ENCODE results near the gene CA14. TPM values are rescaled to one million over a fixed set of nuclear protein-coding genes. Genes with fewer than 3 reads are reported as not detected.
"Not testable (repeated sequence)": the region's sequence is repeated elsewhere in the genome, so short reads cannot be mapped to it uniquely, and the experiment has no call there.

The CA14 gene
- total RNA-seq, 1 experiment from 2014 or later: not detected

DNA sequence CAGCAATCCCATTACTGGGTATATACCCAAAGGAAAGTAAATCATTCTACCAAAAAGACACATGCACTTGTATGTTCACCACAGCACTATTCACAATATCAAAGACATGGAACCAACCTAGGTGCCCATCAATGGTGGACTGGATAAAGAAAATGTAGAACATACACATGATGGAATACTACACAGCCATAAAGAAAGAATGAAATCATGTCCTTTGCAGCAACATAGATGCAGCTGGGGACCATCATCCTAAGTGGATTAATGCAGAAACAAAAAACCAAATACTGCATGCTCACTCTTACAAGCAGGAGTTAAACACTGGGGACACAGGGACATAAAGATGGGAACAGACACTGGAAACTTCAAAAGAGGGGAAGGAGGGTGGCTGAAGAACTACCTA, 30.3 kb upstream of the CA14 start:
- TF ChIP-seq POLR2AphosphoS5 (IDR thresholded peaks at IDR 0.05; ENCODE audit: low read depth, low read length) (no peak), SIN3A (IDR thresholded peaks at IDR 0.05; ENCODE audit: borderline replicate concordance, insufficient read depth, low read depth, low read length) (no peak)
- no peaks in the 10 kb centered on the region for H3K9me3 ChIP-seq (ENCODE audit: control insufficient read depth, insufficient read depth, low read depth, low read length)
- CTCF ChIA-PET: no interaction called here
- no peaks in the 10 kb centered on the region for H3K27me3 ChIP-seq (ENCODE audit: control insufficient read depth, insufficient read depth, low read length)
- H3K4me3 ChIP-seq (ENCODE audit: low read depth in 2 of 2, low read length in 2 of 2): no peak overlapping the region
- DNase-seq (ENCODE audit: low read depth, low spot score) (no peak), ATAC-seq (no peak)
- peaks cover 10% of the 10 kb centered on the region; the same call in 1 of the 2 replicates for H3K36me3 ChIP-seq (ENCODE audit: control insufficient read depth, insufficient read depth, low read length)
- no peaks in the 10 kb centered on the region for H3K4me1 ChIP-seq (ENCODE audit: control insufficient read depth, insufficient read depth, low read length)
- no TSS peak for BruUV-seq (replicated peaks)
- in situ Hi-C loops (cut with HindIII; ENCODE audit: low pct_unique_long_range_greater_than_20kb, low sequenced_read_pairs): no loop called here
- no peak overlapping the region for H3K27ac ChIP-seq (ENCODE audit: low read length)
- POLR2A ChIA-PET: no interaction called here
- intact Hi-C loops (cut with micrococcal nuclease; ENCODE audit: unreplicated experiment): no loop called here

DNA sequence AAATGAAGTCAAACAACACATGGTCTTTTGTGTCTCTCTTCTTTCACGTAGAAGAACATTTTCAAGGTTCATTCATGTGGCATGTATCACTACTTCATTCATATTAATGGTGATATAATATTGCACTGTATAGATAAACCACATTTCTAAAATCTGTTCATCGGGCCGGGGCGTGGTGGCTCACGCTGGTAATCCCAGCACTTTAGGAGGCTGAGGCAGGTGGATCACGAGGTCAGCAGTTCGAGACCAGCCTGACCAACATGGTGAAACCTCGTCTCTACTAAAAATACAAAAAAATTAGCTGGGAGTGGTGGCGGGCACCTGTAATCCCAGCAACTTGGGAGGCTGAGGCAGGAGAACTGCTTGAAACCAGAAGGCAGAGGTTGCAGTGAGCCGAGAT, 29.3 kb upstream of the CA14 start:
- intact Hi-C loops (cut with micrococcal nuclease; ENCODE audit: unreplicated experiment); POLR2A ChIA-PET; H3K36me3 ChIP-seq (ENCODE audit: control insufficient read depth, insufficient read depth, low read length): not testable (repeated sequence)

DNA sequence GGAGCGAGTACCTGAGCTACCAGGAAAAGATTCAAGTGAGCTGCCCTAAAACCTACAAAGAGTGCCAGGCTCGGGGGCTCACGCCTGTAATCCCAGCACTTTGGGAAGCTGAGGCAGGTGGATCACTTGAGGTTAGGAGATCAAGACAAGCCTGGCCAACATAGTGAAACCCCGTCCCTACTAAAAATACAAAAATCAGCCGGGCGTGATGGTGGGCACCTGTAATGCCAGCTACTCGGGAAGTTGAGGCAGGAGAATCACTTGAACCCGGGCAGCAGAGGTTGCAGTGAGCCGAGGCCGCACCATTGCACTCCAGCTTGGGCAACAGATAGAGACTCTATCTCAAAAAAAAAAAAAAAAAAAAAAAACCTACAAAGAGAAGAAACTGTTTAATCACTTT, 24.7 kb upstream of the CA14 start:
- H3K4me3 ChIP-seq (ENCODE audit: low read depth in 2 of 2, low read length in 2 of 2); in situ Hi-C loops (cut with HindIII; ENCODE audit: low pct_unique_long_range_greater_than_20kb, low sequenced_read_pairs); H3K9me3 ChIP-seq (ENCODE audit: control insufficient read depth, insufficient read depth, low read depth, low read length); POLR2A ChIA-PET; H3K27me3 ChIP-seq (ENCODE audit: control insufficient read depth, insufficient read depth, low read length); H3K36me3 ChIP-seq (ENCODE audit: control insufficient read depth, insufficient read depth, low read length); BruUV-seq (replicated peaks); ATAC-seq; DNase-seq (ENCODE audit: low read depth, low spot score); CTCF ChIA-PET; intact Hi-C loops (cut with micrococcal nuclease; ENCODE audit: unreplicated experiment): not testable (repeated sequence)
- H3K4me1 ChIP-seq (ENCODE audit: control insufficient read depth, insufficient read depth, low read length): peaks cover 17% of the 10 kb centered on the region
- peak overlapping the region; percentile 92 for H3K27ac ChIP-seq (ENCODE audit: low read length)

More for the DNA sequence above, 29.3 kb upstream of the CA14 start:
- H3K27me3 ChIP-seq (ENCODE audit: control insufficient read depth, insufficient read depth, low read length); BruUV-seq (replicated peaks); H3K4me3 ChIP-seq (ENCODE audit: low read depth in 2 of 2, low read length in 2 of 2); in situ Hi-C loops (cut with HindIII; ENCODE audit: low pct_unique_long_range_greater_than_20kb, low sequenced_read_pairs); ATAC-seq; H3K4me1 ChIP-seq (ENCODE audit: control insufficient read depth, insufficient read depth, low read length); H3K9me3 ChIP-seq (ENCODE audit: control insufficient read depth, insufficient read depth, low read depth, low read length); DNase-seq (ENCODE audit: low read depth, low spot score); H3K27ac ChIP-seq (ENCODE audit: low read length): not testable (repeated sequence)
- CTCF ChIA-PET: interaction anchor here (0.6 kb wide), 1 partner anchor 110 kb away, joined by 3 read pairs; no protein-coding TSS in a partner anchor

DNA sequence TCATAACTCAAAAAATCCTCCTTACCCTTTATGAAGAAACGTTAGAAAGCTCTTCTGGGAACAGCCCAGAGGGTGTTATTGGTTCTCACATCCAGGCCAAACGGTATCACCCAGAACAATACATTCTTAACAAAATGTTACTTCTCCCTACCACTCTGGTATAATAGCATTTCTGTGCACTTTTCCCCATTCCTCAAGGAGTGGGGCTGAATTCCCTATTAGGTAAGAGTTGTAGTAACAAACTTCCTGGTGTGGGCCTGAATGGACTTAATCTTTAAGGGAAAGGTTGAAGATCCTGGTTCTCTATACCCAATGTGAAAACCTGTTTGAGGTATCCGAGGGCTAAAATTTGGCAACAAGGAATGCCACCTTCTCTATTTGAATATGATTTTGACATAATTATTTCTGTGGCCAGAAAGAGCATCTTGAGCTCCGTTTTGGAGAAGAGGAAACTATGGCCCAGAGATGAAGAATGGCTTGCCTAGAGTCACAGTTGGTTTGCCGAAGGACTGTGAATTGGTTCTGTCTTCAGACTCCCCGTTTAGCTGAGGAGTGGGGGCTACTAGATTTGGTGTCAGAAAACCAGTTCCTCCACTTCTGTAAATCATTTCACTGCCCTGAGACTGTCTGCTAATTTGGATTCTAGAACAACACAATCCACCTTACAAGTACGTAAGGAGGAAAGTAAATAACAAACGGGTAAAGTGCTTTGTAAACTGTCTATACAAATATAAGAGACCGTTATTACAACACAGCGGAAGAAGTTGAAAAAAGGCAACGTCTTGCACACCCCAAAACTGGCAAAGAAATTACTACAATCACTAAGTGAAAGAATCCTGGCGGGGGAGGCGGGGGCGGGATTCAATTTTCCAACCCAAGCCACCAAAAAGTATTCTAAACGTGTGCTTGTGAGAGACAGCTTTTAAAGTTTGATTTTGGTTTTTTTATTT, 23.9 kb upstream of the CA14 start:
- ChIA-PET POLR2A (interaction anchor here (0.6 kb wide), 1 partner anchor 40 kb away, joined by 4 read pairs; no protein-coding TSS in a partner anchor), CTCF (no interaction called here)
- DNase-seq (ENCODE audit: low read depth, low spot score) (peak; percentile 25), ATAC-seq (no peak)
- Histone ChIP-seq H3K27ac (ENCODE audit: low read length) (peak overlapping the region; percentile 92), H3K27me3 (ENCODE audit: control insufficient read depth, insufficient read depth, low read length) (no peaks in the 10 kb centered on the region), H3K4me3 (ENCODE audit: low read depth in 2 of 2, low read length in 2 of 2) (peak overlapping the region; percentile 78 to 90), H3K36me3 (ENCODE audit: control insufficient read depth, insufficient read depth, low read length) (peaks cover 10% of the 10 kb centered on the region; the same call in 1 of the 2 replicates), H3K9me3 (ENCODE audit: control insufficient read depth, insufficient read depth, low read depth, low read length) (no peaks in the 10 kb centered on the region), H3K4me1 (ENCODE audit: control insufficient read depth, insufficient read depth, low read length) (peaks cover 17% of the 10 kb centered on the region)
- TF ChIP-seq TCF7L2 (IDR thresholded peaks at IDR 0.05; ENCODE audit: low read depth, low read length): no peak
- TF ChIP-seq, protein P1, sequence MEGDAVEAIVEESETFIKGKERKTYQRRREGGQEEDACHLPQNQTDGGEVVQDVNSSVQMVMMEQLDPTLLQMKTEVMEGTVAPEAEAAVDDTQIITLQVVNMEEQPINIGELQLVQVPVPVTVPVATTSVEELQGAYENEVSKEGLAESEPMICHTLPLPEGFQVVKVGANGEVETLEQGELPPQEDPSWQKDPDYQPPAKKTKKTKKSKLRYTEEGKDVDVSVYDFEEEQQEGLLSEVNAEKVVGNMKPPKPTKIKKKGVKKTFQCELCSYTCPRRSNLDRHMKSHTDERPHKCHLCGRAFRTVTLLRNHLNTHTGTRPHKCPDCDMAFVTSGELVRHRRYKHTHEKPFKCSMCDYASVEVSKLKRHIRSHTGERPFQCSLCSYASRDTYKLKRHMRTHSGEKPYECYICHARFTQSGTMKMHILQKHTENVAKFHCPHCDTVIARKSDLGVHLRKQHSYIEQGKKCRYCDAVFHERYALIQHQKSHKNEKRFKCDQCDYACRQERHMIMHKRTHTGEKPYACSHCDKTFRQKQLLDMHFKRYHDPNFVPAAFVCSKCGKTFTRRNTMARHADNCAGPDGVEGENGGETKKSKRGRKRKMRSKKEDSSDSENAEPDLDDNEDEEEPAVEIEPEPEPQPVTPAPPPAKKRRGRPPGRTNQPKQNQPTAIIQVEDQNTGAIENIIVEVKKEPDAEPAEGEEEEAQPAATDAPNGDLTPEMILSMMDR (IDR thresholded peaks at IDR 0.05): no peak
- TF ChIP-seq, protein P2, sequence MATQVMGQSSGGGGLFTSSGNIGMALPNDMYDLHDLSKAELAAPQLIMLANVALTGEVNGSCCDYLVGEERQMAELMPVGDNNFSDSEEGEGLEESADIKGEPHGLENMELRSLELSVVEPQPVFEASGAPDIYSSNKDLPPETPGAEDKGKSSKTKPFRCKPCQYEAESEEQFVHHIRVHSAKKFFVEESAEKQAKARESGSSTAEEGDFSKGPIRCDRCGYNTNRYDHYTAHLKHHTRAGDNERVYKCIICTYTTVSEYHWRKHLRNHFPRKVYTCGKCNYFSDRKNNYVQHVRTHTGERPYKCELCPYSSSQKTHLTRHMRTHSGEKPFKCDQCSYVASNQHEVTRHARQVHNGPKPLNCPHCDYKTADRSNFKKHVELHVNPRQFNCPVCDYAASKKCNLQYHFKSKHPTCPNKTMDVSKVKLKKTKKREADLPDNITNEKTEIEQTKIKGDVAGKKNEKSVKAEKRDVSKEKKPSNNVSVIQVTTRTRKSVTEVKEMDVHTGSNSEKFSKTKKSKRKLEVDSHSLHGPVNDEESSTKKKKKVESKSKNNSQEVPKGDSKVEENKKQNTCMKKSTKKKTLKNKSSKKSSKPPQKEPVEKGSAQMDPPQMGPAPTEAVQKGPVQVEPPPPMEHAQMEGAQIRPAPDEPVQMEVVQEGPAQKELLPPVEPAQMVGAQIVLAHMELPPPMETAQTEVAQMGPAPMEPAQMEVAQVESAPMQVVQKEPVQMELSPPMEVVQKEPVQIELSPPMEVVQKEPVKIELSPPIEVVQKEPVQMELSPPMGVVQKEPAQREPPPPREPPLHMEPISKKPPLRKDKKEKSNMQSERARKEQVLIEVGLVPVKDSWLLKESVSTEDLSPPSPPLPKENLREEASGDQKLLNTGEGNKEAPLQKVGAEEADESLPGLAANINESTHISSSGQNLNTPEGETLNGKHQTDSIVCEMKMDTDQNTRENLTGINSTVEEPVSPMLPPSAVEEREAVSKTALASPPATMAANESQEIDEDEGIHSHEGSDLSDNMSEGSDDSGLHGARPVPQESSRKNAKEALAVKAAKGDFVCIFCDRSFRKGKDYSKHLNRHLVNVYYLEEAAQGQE (IDR thresholded peaks at IDR 0.05; ENCODE audit: insufficient read depth in 1 of 2, low read depth in 2 of 2, low read length in 1 of 2): no peak
- no peak for TF ChIP-seq POLR2AphosphoS5 (IDR thresholded peaks at IDR 0.05; ENCODE audit: low read depth, low read length)
- TF ChIP-seq SIN3A (IDR thresholded peaks at IDR 0.05; ENCODE audit: borderline replicate concordance, insufficient read depth, low read depth, low read length): no peak
- intact Hi-C loops (cut with micrococcal nuclease; ENCODE audit: unreplicated experiment): no loop called here
- no TSS peak for BruUV-seq (replicated peaks)
- in situ Hi-C loops (cut with HindIII; ENCODE audit: low pct_unique_long_range_greater_than_20kb, low sequenced_read_pairs): no loop called here

Measured in Panc1 (cell line).